T-helper 2 cell treated with Interferon-gamma antibody and Interleukin-4, amounts not matched to agents 5 μg/mL and 100 μg/mL, for 36 hours (primary cell): Measurements from ENCODE around the gene SENP7.

Experiments
- DNase-seq: peaks from one replicate; pipeline ENCODE4 v3.0.0; 2021; ENCODE audit warnings: low spot score
- H3K27ac Mint-ChIP-seq: one replicate; pipeline ENCODE4 v1.8.0; 2021; ENCODE audit warnings: mild to moderate bottlenecking, mixed read lengths
- H3K27me3 Mint-ChIP-seq: one replicate; pipeline ENCODE4 v1.8.0; 2021; ENCODE audit warnings: low read depth, mixed read lengths
- H3K36me3 Mint-ChIP-seq: one replicate; pipeline ENCODE4 v1.8.0; 2021; ENCODE audit warnings: low read depth, mixed read lengths
- H3K4me1 Mint-ChIP-seq: one replicate; pipeline ENCODE4 v1.8.0; 2021; ENCODE audit warnings: low read depth, mixed read lengths
- H3K4me3 Mint-ChIP-seq: one replicate; pipeline ENCODE4 v1.8.0; 2022; ENCODE audit warnings: mild to moderate bottlenecking, moderate library complexity, mixed read lengths
- H3K9me3 Mint-ChIP-seq: one replicate; pipeline ENCODE4 v1.8.0; 2021; ENCODE audit warnings: mixed read lengths

Gene SENP7

DNA sequence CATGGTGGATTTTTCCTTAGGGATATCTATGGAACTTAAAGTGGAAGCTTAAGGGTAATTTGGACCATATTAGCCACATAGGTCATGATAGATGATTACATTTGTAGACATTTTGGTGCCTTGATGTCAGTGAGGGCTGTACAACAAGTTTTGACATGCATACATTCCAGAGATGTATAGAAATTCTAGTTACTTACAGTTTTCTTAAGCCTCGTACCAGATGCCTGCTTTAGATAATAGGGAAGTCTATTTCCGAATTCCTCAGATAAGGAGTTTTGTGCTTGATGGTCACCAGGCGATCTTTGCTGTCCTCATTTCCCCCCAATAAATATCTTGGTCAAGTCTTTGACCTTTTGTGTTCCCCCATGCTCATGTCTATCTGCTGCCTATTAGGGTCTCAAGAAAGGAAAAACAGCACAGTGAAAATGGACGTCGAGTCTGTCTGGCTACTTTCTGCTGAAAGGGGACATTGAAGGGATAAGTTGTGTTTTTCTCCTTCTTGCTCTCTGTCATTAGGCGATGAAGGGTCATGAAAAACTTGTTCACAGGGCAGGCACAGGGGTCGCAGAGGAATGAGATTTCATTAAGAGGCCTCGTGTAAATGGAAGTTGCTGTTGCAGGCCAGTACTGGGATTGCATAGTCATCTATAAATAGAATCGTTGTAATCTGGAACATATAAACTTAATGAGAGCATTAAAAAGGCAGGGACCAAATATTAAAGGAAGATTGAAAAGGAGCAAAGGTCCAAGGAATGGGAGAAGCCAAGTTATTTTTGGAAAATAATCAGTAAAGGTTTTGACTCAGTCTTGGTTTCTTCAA lies 20.0 kb upstream of the SENP7 start:
- Mint-ChIP-seq H3K36me3 (peaks cover 7% of the 10 kb centered on the region), H3K27me3 (peaks cover 4% of the 10 kb centered on the region), H3K4me3 (no peak overlapping the region), H3K27ac (no peak overlapping the region), H3K9me3 (peaks cover 12% of the 10 kb centered on the region), H3K4me1 (peaks cover 28% of the 10 kb centered on the region)
- no peak for DNase-seq

DNA sequence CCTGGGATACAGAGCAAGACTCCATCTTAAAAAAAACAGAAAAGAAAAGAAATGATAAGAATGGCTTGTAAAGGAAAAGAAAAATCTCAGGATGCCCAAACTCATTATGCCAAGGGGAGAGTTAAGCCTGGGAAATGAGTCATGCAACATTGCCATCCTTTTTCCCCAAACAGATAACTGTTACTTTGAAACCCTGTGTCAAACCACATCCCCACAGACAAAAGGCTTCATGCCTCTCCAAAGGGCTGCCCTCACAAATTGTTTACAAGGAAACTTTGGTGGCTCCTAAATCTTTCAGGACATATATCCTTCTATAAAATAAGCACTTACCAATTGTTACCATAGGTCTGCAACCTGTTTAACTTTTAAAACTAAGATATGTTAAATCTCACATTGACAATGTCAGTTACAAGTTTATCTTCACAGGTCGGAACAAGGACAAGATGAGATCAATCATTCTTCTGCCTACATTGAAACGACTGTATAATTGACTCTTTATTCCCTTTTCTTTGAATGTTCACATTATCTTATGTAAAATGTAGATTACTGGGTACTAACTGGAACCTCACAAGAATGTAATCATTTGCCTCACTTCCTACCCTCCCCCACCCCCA lies 18.6 kb upstream of the SENP7 start:
- Mint-ChIP-seq H3K4me1 (peaks cover 28% of the 10 kb centered on the region), H3K4me3 (peak overlapping the region; percentile 46), H3K36me3 (peaks cover 7% of the 10 kb centered on the region), H3K27me3 (no peaks in the 10 kb centered on the region), H3K27ac (peak overlapping the region; percentile 54), H3K9me3 (peaks cover 12% of the 10 kb centered on the region)
- no peak for DNase-seq

DNA sequence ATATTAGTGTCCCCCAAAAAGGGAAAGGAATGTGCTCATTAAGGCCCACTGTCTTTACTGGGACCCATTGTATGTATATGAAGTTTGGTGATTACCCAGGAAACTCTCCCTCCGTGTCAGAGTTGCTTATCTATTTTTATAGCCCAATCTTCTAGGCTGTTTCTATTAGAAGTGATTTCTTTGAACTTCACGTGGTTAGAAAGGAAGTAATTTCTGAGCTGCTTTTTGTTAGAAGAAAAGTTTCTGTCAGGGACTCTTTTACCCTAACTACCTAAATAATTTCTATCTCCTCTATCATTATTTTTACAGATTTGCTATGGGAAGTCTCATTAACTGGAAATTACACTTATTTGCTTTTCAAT lies 17.7 kb upstream of the SENP7 start:
- Mint-ChIP-seq H3K27me3 (no peaks in the 10 kb centered on the region), H3K4me3 (peak overlapping the region; percentile 46), H3K27ac (peak overlapping the region; percentile 52), H3K36me3 (peaks cover 7% of the 10 kb centered on the region), H3K9me3 (peaks cover 12% of the 10 kb centered on the region), H3K4me1 (peaks cover 28% of the 10 kb centered on the region)
- DNase-seq: no peak

GRCh38 chr3:101529816-101530685 lies 17.0 kb upstream of the SENP7 start:
- peak overlapping the region; percentile 46 for H3K4me3 Mint-ChIP-seq
- no peaks in the 10 kb centered on the region for H3K27me3 Mint-ChIP-seq
- no peak for DNase-seq
- peaks cover 15% of the 10 kb centered on the region for H3K9me3 Mint-ChIP-seq
- peak overlapping the region; percentile 52 for H3K27ac Mint-ChIP-seq
- peaks cover 7% of the 10 kb centered on the region for H3K36me3 Mint-ChIP-seq
- H3K4me1 Mint-ChIP-seq: peaks cover 28% of the 10 kb centered on the region

GRCh38 chr3:101527906-101528305 lies 14.9 kb upstream of the SENP7 start:
- H3K9me3 Mint-ChIP-seq: peaks cover 18% of the 10 kb centered on the region
- no peak overlapping the region for H3K4me3 Mint-ChIP-seq
- DNase-seq: no peak
- H3K27me3 Mint-ChIP-seq: no peaks in the 10 kb centered on the region
- H3K36me3 Mint-ChIP-seq: peaks cover 8% of the 10 kb centered on the region
- H3K4me1 Mint-ChIP-seq: peaks cover 29% of the 10 kb centered on the region
- H3K27ac Mint-ChIP-seq: no peak overlapping the region

GRCh38 chr3:101527441-101527840 lies 14.4 kb upstream of the SENP7 start:
- Mint-ChIP-seq H3K27ac (no peak overlapping the region), H3K36me3 (peaks cover 11% of the 10 kb centered on the region), H3K4me1 (peaks cover 31% of the 10 kb centered on the region), H3K4me3 (no peak overlapping the region), H3K27me3 (no peaks in the 10 kb centered on the region), H3K9me3 (peaks cover 18% of the 10 kb centered on the region)
- no peak for DNase-seq

DNA sequence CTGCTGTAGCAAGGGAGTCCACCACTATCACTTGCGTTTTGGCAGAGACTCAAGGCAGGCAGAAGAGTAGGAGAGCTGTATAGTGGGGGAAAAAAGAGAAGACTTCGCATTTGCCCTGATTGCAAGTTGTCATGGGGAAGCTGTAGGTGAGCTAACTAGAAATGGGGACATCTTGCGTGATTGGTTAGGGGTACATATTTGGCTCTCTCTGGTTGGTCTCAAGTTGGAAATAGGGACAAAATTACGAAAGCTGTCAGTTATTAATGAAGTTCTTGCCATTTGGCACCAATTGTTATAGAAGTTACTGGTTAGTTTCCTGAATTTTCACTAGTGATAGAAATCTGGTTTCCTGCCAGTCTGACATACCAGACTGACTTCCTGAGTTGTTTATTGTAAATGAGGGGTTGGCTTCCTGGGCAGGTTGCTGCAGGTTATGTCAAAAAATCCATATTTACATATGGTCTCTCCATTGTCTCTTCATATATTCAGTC lies 8.2 kb upstream of the SENP7 start:
- no peak for DNase-seq
- Mint-ChIP-seq H3K36me3 (peaks cover 7% of the 10 kb centered on the region), H3K27me3 (no peaks in the 10 kb centered on the region), H3K9me3 (peaks cover 7% of the 10 kb centered on the region), H3K27ac (peak overlapping the region; percentile 80), H3K4me1 (peaks cover 37% of the 10 kb centered on the region), H3K4me3 (peak overlapping the region; percentile 62)

DNA sequence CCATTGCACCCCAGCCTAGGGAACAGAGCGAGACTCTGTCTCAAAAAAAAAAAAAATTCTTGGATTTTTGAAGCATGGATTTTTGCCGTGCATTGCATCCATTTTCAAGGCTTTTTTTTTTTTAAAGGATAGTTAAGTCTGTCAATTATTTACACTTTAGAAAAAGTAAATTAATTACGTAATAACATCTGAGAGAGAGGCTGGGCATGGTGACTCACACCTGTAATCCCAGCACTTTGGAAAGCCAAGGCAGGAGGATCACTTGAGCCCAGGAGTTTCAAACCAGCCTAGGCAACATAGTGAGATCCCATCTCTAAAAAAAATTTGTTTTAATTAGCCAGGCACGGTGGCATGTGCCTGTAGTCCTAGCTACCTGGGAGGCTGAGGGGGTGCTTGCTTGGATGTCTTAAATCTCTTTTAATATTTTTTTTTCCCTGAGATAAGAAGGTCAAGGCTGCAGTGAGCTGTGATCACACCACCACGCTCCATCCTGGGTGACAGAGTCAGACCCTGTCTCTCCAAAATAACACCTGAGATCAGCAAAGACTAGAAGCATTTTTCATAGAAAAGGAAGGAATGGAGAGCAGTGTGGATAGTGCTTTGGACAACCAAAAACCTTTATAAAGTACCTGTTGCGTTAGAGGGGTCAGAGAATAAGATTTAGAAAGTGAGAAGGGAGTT lies 6.8 kb upstream of the SENP7 start:
- peaks cover 7% of the 10 kb centered on the region for H3K36me3 Mint-ChIP-seq
- H3K27ac Mint-ChIP-seq: peak overlapping the region; percentile 67
- peaks cover under 1% of the 10 kb centered on the region for H3K9me3 Mint-ChIP-seq
- H3K27me3 Mint-ChIP-seq: no peaks in the 10 kb centered on the region
- H3K4me3 Mint-ChIP-seq: peak overlapping the region; percentile 49
- peaks cover 40% of the 10 kb centered on the region for H3K4me1 Mint-ChIP-seq
- no peak for DNase-seq

- H3K27me3 Mint-ChIP-seq: no peaks in the 10 kb centered on the region
- peaks cover 7% of the 10 kb centered on the region for H3K36me3 Mint-ChIP-seq
- H3K4me1 Mint-ChIP-seq: peaks cover 40% of the 10 kb centered on the region
- peak overlapping the region; percentile 54 for H3K4me3 Mint-ChIP-seq
- H3K27ac Mint-ChIP-seq: peak overlapping the region; percentile 85
- H3K9me3 Mint-ChIP-seq: no peaks in the 10 kb centered on the region
- DNase-seq: peak; percentile 71
Measured at GRCh38 chr3:101518421-101518871, 5.4 kb upstream of the SENP7 start.

GRCh38 chr3:101513419-101513986 lies 491 bp upstream of the SENP7 start:
- Mint-ChIP-seq H3K4me3 (peak overlapping the region; percentile 100), H3K9me3 (no peaks in the 10 kb centered on the region), H3K4me1 (peaks cover 34% of the 10 kb centered on the region), H3K27ac (peak overlapping the region; percentile 99), H3K36me3 (peaks cover 19% of the 10 kb centered on the region), H3K27me3 (no peaks in the 10 kb centered on the region)
- no peak for DNase-seq

GRCh38 chr3:101512396-101512645 lies 691 bp downstream of the SENP7 start:
- Mint-ChIP-seq H3K4me1 (peaks cover 27% of the 10 kb centered on the region), H3K27ac (peak overlapping the region; percentile 99), H3K4me3 (peak overlapping the region; percentile 100), H3K9me3 (no peaks in the 10 kb centered on the region), H3K36me3 (peaks cover 25% of the 10 kb centered on the region), H3K27me3 (no peaks in the 10 kb centered on the region)
- DNase-seq: no peak

- Mint-ChIP-seq H3K4me3 (no peak overlapping the region), H3K27ac (no peak overlapping the region), H3K36me3 (peaks cover 31% of the 10 kb centered on the region), H3K4me1 (peaks cover 25% of the 10 kb centered on the region), H3K9me3 (no peaks in the 10 kb centered on the region), H3K27me3 (no peaks in the 10 kb centered on the region)
- DNase-seq: no peak
Measured at GRCh38 chr3:101509811-101510210, 3.2 kb downstream of the SENP7 start.

GRCh38 chr3:101509281-101509680 lies 3.7 kb downstream of the SENP7 start:
- Mint-ChIP-seq H3K9me3 (no peaks in the 10 kb centered on the region), H3K27ac (no peak overlapping the region), H3K4me1 (peaks cover 25% of the 10 kb centered on the region), H3K4me3 (no peak overlapping the region), H3K36me3 (peaks cover 31% of the 10 kb centered on the region), H3K27me3 (no peaks in the 10 kb centered on the region)
- DNase-seq: no peak
